GM18907 (cell line): Measurements from ENCODE around the gene SPIRE1.
"Not testable (repeated sequence)": the region's sequence is repeated elsewhere in the genome, so short reads cannot be mapped to it uniquely, and the experiment has no call there.

Experiments used
- ATAC-seq: cut with Tn5 transposase; IDR thresholded peaks from one replicate; pipeline ENCODE4 v1.9.1; 2021; ENCODE audit warnings: mild to moderate bottlenecking, moderate library complexity; ENCODE audit not compliant: unreplicated experiment

SPIRE1 gene

GRCh38 chr18:12556946-12557806 is 100.7 kb downstream of the SPIRE1 start:
- ATAC-seq, result no peak

- ATAC-seq, result no peak
Observed at GRCh38 chr18:12554796-12555388, 103.0 kb downstream of the SPIRE1 start.

- ATAC-seq, result no peak
Observed at GRCh38 chr18:12552879-12553242, 105.0 kb downstream of the SPIRE1 start.

- not testable (repeated sequence) for ATAC-seq
Observed at GRCh38 chr18:12551943-12552878, 105.7 kb downstream of the SPIRE1 start.

- ATAC-seq, result not testable (repeated sequence)
Observed at GRCh38 chr18:12551466-12551865, 106.4 kb downstream of the SPIRE1 start.

- ATAC-seq, result no peak
Observed at GRCh38 chr18:12543697-12544096, 114.2 kb downstream of the SPIRE1 start.

GRCh38 chr18:12540751-12541150 is 117.2 kb downstream of the SPIRE1 start:
- ATAC-seq, result no peak

- ATAC-seq, result not testable (repeated sequence)
Observed at GRCh38 chr18:12539158-12539557, 118.7 kb downstream of the SPIRE1 start.

- no peak for ATAC-seq
Observed at GRCh38 chr18:12534820-12535219, 123.1 kb downstream of the SPIRE1 start.

GRCh38 chr18:12532661-12533060 is 125.2 kb downstream of the SPIRE1 start:
- no peak for ATAC-seq

- ATAC-seq, result no peak
Observed at GRCh38 chr18:12531749-12532148, 126.2 kb downstream of the SPIRE1 start.

- ATAC-seq, result no peak
Observed at GRCh38 chr18:12520442-12520992, 137.4 kb downstream of the SPIRE1 start.

GRCh38 chr18:12518832-12519531 is 138.9 kb downstream of the SPIRE1 start:
- no peak for ATAC-seq

- no peak for ATAC-seq
Observed at GRCh38 chr18:12518326-12518725, 139.6 kb downstream of the SPIRE1 start.

- no peak for ATAC-seq
Observed at GRCh38 chr18:12517142-12517825, 140.6 kb downstream of the SPIRE1 start.

- ATAC-seq, result no peak
Observed at GRCh38 chr18:12516049-12516630, 141.8 kb downstream of the SPIRE1 start.

- ATAC-seq, result no peak
Observed at GRCh38 chr18:12515550-12515949, 142.4 kb downstream of the SPIRE1 start.

GRCh38 chr18:12507007-12507406 is 150.9 kb downstream of the SPIRE1 start:
- no peak for ATAC-seq

GRCh38 chr18:12500986-12501385 is 156.9 kb downstream of the SPIRE1 start:
- no peak for ATAC-seq
